GM19240 (cell line): ENCODE measurements around the gene DCTN4.

Experiments
- DNase-seq: peaks from one replicate; pipeline ENCODE4 v3.0.0; 2011; ENCODE audit warnings: low spot score; ENCODE audit not compliant: insufficient read length

Gene DCTN4

GRCh38 chr5:150740992-150741391 lies 17.8 kb downstream of the DCTN4 start:
- no peak for DNase-seq

- DNase-seq, result no peak
Measured at GRCh38 chr5:150738862-150739261, 20.0 kb downstream of the DCTN4 start.

- peak; percentile 4 for DNase-seq
Measured at GRCh38 chr5:150734579-150735384, 24.0 kb downstream of the DCTN4 start.

- DNase-seq, result no peak
Measured at GRCh38 chr5:150731669-150732242, 27.1 kb downstream of the DCTN4 start.

- DNase-seq, result no peak
Measured at GRCh38 chr5:150729859-150730258, 29.0 kb downstream of the DCTN4 start.

GRCh38 chr5:150723845-150724244 lies 35.0 kb downstream of the DCTN4 start:
- no peak for DNase-seq

- no peak for DNase-seq
Measured at GRCh38 chr5:150710165-150710564, 48.7 kb downstream of the DCTN4 start.

GRCh38 chr5:150706776-150707390 lies 51.9 kb downstream of the DCTN4 start:
- DNase-seq, result no peak

GRCh38 chr5:150703762-150704161 lies 55.1 kb downstream of the DCTN4 start:
- DNase-seq, result no peak

GRCh38 chr5:150700594-150701377 lies 58.0 kb downstream of the DCTN4 start, which contains the start of gene RBM22:
Gene RBM22, minus strand, starts transcription at chr5:150701062. Its CDS starts 77 bp downstream, at chr5:150700985.
- DNase-seq, result peak; percentile 71

GRCh38 chr5:150700246-150700593 lies 58.6 kb downstream of the DCTN4 start:
- DNase-seq, result no peak

- no peak for DNase-seq
Measured at GRCh38 chr5:150694612-150695011, 64.2 kb downstream of the DCTN4 start.

- no peak for DNase-seq
Measured at GRCh38 chr5:150692276-150692675, 66.5 kb downstream of the DCTN4 start.

- no peak for DNase-seq
Measured at GRCh38 chr5:150690760-150691159, 68.1 kb downstream of the DCTN4 start.

GRCh38 chr5:150689120-150689519 lies 69.7 kb downstream of the DCTN4 start:
- no peak for DNase-seq

- no peak for DNase-seq
Measured at GRCh38 chr5:150676578-150676977, 82.2 kb downstream of the DCTN4 start.

GRCh38 chr5:150675069-150675468 lies 83.7 kb downstream of the DCTN4 start:
- no peak for DNase-seq

- no peak for DNase-seq
Measured at GRCh38 chr5:150674341-150674821, 84.4 kb downstream of the DCTN4 start.

- no peak for DNase-seq
Measured at GRCh38 chr5:150672884-150673275, 85.9 kb downstream of the DCTN4 start.

- DNase-seq, result no peak
Measured at GRCh38 chr5:150672237-150672883, 86.5 kb downstream of the DCTN4 start.
